D341Med (cell line): ENCODE data around the gene ZFPL1.
"Not testable (repeated sequence)": the region's sequence is repeated elsewhere in the genome, so short reads cannot be mapped to it uniquely, and the experiment has no call there.

Experiments used
- DNase-seq: peaks from one replicate; pipeline ENCODE4 v3.0.0; 2012; ENCODE audit warnings: low spot score

Gene ZFPL1

GRCh38 chr11:65115361-65116082, 31.5 kb downstream of the ZFPL1 start:
- no peak for DNase-seq

GRCh38 chr11:65116370-65117205, 32.6 kb downstream of the ZFPL1 start:
- no peak for DNase-seq

- peak; percentile 91 for DNase-seq
These were observed 33.4 kb downstream of the ZFPL1 start, which contains the start of gene ZNHIT2 for GRCh38 chr11:65117206-65118096. TSS of gene ZNHIT2 (minus strand) at chr11:65117701. CDS start at chr11:65117653, 48 bp downstream.

- DNase-seq = no peak
These were observed 34.2 kb downstream of the ZFPL1 start for GRCh38 chr11:65118097-65118837.

GRCh38 chr11:65118891-65119669, 35.1 kb downstream of the ZFPL1 start:
- not testable (repeated sequence) for DNase-seq

- DNase-seq = no peak
These were observed 35.6 kb downstream of the ZFPL1 start for GRCh38 chr11:65119670-65119995.

GRCh38 chr11:65120831-65121230, 36.8 kb downstream of the ZFPL1 start:
- DNase-seq = no peak

- no peak for DNase-seq
These were observed 37.4 kb downstream of the ZFPL1 start for GRCh38 chr11:65121447-65121864.

- peak; percentile 96 for DNase-seq
These were observed 38.1 kb downstream of the ZFPL1 start, which contains the start of the genes FAU and MRPL49 for GRCh38 chr11:65121865-65122696. TSS of gene FAU (minus strand) at chr11:65122134. CDS start at chr11:65121813, 321 bp downstream. TSS of gene MRPL49 (plus strand) at chr11:65122321. CDS start at chr11:65122347, 26 bp downstream.

- DNase-seq = no peak
These were observed 40.6 kb downstream of the ZFPL1 start for GRCh38 chr11:65124480-65125196.

GRCh38 chr11:65125197-65126056, 41.4 kb downstream of the ZFPL1 start:
- DNase-seq = no peak

GRCh38 chr11:65126624-65127274, 42.7 kb downstream of the ZFPL1 start:
- no peak for DNase-seq

- no peak for DNase-seq
These were observed 43.6 kb downstream of the ZFPL1 start for GRCh38 chr11:65127473-65128181.

- DNase-seq = no peak
These were observed 44.4 kb downstream of the ZFPL1 start for GRCh38 chr11:65128182-65129145.

GRCh38 chr11:65129649-65130441, 45.8 kb downstream of the ZFPL1 start:
- DNase-seq = no peak
